SK-N-SH (cell line): Measurements from ENCODE around the gene DYRK2.

Experiments used
- CHD2 ChIP-seq: fragments of 150-350 bp; IDR thresholded peaks from 2 replicates; pipeline ENCODE4 v1.6.1; 2018; ENCODE audit warnings: low read length; ENCODE audit not compliant: partially characterized antibody
- CTCF ChIP-seq: fragments of 200-600 bp; sonication (generic); IDR thresholded peaks from 2 replicates; pipeline ENCODE4 v1.6.1; 2017; ENCODE audit warnings: antibody characterized with exemption, mild to moderate bottlenecking, moderate library complexity
- EP300 ChIP-seq, 2 experiments: IDR thresholded peaks; 2 replicates each; pipeline versions ENCODE4 v1.4.0 to v1.6.1; 2012; ENCODE audit warnings: borderline replicate concordance in 1 of 2, low read depth in 1 of 2, low read length in 1 of 2
- EZH2phosphoT487 ChIP-seq: fragments of 200-600 bp; sonication (generic); IDR thresholded peaks from 2 replicates; pipeline ENCODE4 v1.6.1; 2017; ENCODE audit warnings: low read depth, mixed run types, mild to moderate bottlenecking, antibody characterized with exemption, moderate library complexity, borderline replicate concordance
- FOSL2 ChIP-seq: IDR thresholded peaks from 2 replicates; pipeline ENCODE4 v1.4.0; 2012; ENCODE audit warnings: low read depth, mild to moderate bottlenecking, moderate library complexity, borderline replicate concordance
- NFIC ChIP-seq: IDR thresholded peaks from 2 replicates; pipeline ENCODE4 v1.4.0; 2012; ENCODE audit warnings: borderline replicate concordance
- POLR2AphosphoS5 ChIP-seq: IDR thresholded peaks from 2 replicates; pipeline ENCODE4 v1.6.1; 2012; ENCODE audit warnings: low read depth, low read length
- RXRA ChIP-seq: IDR thresholded peaks from 2 replicates; pipeline ENCODE4 v1.4.0; 2012; ENCODE audit warnings: low read depth, mild to moderate bottlenecking, borderline replicate concordance
- SIN3A ChIP-seq: IDR thresholded peaks from 2 replicates; pipeline ENCODE4 v1.6.1; 2012; ENCODE audit warnings: low read depth, mild to moderate bottlenecking, low read length, moderate library complexity, borderline replicate concordance
- TCF12 ChIP-seq: IDR thresholded peaks from 2 replicates; pipeline ENCODE4 v1.4.0; 2012
- TF ChIP-seq, protein P1 (sequence below): IDR thresholded peaks from 2 replicates; pipeline ENCODE4 v1.4.0; 2012; ENCODE audit warnings: low read depth
- TF ChIP-seq, protein P2 (sequence below): IDR thresholded peaks from 2 replicates; pipeline ENCODE4 v1.6.1; 2012; ENCODE audit warnings: mild to moderate bottlenecking, low read depth, low read length, moderate library complexity

GRCh38 chr12:67649261-67649569, 670 bp downstream of the DYRK2 start:
- no peak for TF ChIP-seq POLR2AphosphoS5
- TF ChIP-seq FOSL2, result no peak
- TF ChIP-seq CTCF, result no peak
- no peak for TF ChIP-seq RXRA
- no peak for TF ChIP-seq TCF12
- TF ChIP-seq EZH2phosphoT487, result no peak
- TF ChIP-seq, protein P1, sequence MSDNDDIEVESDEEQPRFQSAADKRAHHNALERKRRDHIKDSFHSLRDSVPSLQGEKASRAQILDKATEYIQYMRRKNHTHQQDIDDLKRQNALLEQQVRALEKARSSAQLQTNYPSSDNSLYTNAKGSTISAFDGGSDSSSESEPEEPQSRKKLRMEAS, result no peak
- TF ChIP-seq CHD2, result no peak
- no peak for TF ChIP-seq NFIC
- TF ChIP-seq, protein P2, sequence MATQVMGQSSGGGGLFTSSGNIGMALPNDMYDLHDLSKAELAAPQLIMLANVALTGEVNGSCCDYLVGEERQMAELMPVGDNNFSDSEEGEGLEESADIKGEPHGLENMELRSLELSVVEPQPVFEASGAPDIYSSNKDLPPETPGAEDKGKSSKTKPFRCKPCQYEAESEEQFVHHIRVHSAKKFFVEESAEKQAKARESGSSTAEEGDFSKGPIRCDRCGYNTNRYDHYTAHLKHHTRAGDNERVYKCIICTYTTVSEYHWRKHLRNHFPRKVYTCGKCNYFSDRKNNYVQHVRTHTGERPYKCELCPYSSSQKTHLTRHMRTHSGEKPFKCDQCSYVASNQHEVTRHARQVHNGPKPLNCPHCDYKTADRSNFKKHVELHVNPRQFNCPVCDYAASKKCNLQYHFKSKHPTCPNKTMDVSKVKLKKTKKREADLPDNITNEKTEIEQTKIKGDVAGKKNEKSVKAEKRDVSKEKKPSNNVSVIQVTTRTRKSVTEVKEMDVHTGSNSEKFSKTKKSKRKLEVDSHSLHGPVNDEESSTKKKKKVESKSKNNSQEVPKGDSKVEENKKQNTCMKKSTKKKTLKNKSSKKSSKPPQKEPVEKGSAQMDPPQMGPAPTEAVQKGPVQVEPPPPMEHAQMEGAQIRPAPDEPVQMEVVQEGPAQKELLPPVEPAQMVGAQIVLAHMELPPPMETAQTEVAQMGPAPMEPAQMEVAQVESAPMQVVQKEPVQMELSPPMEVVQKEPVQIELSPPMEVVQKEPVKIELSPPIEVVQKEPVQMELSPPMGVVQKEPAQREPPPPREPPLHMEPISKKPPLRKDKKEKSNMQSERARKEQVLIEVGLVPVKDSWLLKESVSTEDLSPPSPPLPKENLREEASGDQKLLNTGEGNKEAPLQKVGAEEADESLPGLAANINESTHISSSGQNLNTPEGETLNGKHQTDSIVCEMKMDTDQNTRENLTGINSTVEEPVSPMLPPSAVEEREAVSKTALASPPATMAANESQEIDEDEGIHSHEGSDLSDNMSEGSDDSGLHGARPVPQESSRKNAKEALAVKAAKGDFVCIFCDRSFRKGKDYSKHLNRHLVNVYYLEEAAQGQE, result no peak
- no peak for TF ChIP-seq EP300 (IDR thresholded peaks at IDR 0.05; ENCODE audit: borderline replicate concordance in 1 of 2, low read depth in 1 of 2, low read length in 1 of 2)
- TF ChIP-seq SIN3A, result no peak
